OCI-LY1 (cell line): ENCODE measurements around the gene NUMA1.

ENCODE experiments used
- H2AFZ ChIP-seq: fragments of 200-600 bp; sonication (generic), shearing (Covaris generic); 2 replicates; pipeline ENCODE4 v1.6.0; 2014; ENCODE audit warnings: antibody characterized with exemption, mild to moderate bottlenecking, low read length
- H3F3A ChIP-seq: fragments of 200-600 bp; sonication (generic), shearing (Covaris generic); 2 replicates; pipeline ENCODE4 v1.6.0; 2014; ENCODE audit warnings: mild to moderate bottlenecking, antibody characterized with exemption, low read length, moderate library complexity; ENCODE audit not compliant: insufficient read depth
- H3K27ac ChIP-seq: fragments of 200-600 bp; sonication (generic); 2 replicates; pipeline ENCODE4 v1.5.1; 2014; ENCODE audit warnings: low read length, mixed run types, mild to moderate bottlenecking, low read depth; ENCODE audit not compliant: poor library complexity, severe bottlenecking
- H3K27me3 ChIP-seq: fragments of 200-600 bp; sonication (generic); 2 replicates; pipeline ENCODE4 v1.6.0; 2014; ENCODE audit warnings: antibody characterized with exemption, mild to moderate bottlenecking, low read length, moderate library complexity; ENCODE audit not compliant: insufficient read depth
- H3K36me3 ChIP-seq: fragments of 200-600 bp; sonication (generic); 2 replicates; pipeline ENCODE4 v1.6.1; 2014; ENCODE audit warnings: mild to moderate bottlenecking, antibody characterized with exemption, low read length, moderate library complexity, mixed read lengths; ENCODE audit not compliant: insufficient read depth
- H3K4me1 ChIP-seq: fragments of 200-600 bp; sonication (generic); 2 replicates; pipeline ENCODE4 v1.5.1; 2014; ENCODE audit warnings: mild to moderate bottlenecking, low read length, moderate library complexity; ENCODE audit not compliant: insufficient read depth, severe bottlenecking
- H3K4me2 ChIP-seq: fragments of 200-600 bp; sonication (generic), shearing (Covaris generic); 2 replicates; pipeline ENCODE4 v1.6.1; 2014; ENCODE audit warnings: low read length
- H3K4me3 ChIP-seq: fragments of 200-600 bp; sonication (generic); 2 replicates; pipeline ENCODE4 v1.5.1; 2014; ENCODE audit warnings: low read length, low read depth, mild to moderate bottlenecking, mixed read lengths; ENCODE audit not compliant: poor library complexity, severe bottlenecking
- H3K79me2 ChIP-seq: fragments of 200-600 bp; shearing (Covaris generic); 2 replicates; pipeline ENCODE4 v1.6.1; 2016; ENCODE audit warnings: mixed run types, low read length, mixed read lengths; ENCODE audit not compliant: insufficient read depth
- H3K9ac ChIP-seq: fragments of 200-600 bp; sonication (generic), shearing (Covaris generic); 2 replicates; pipeline ENCODE4 v1.6.1; 2014; ENCODE audit warnings: mild to moderate bottlenecking, low read length, mixed read lengths
- H3K9me2 ChIP-seq: fragments of 200-600 bp; sonication (generic), shearing (Covaris generic); 2 replicates; pipeline ENCODE4 v1.6.1; 2014; ENCODE audit warnings: low read depth, mild to moderate bottlenecking, low read length, mixed read lengths
- H3K9me3 ChIP-seq: fragments of 200-600 bp; shearing (Covaris generic); 2 replicates; pipeline ENCODE4 v1.6.1; 2014; ENCODE audit warnings: low read length, mixed read lengths
- H4K20me1 ChIP-seq: fragments of 200-600 bp; sonication (generic), shearing (Covaris generic); 2 replicates; pipeline ENCODE4 v1.6.0; 2016; ENCODE audit warnings: mild to moderate bottlenecking, low read length; ENCODE audit not compliant: insufficient read depth
- CTCF ChIP-seq: fragments of 200-600 bp; sonication (generic), shearing (Covaris generic); IDR thresholded peaks from 2 replicates; pipeline ENCODE4 v1.5.1; 2017; ENCODE audit warnings: mild to moderate bottlenecking, antibody characterized with exemption, low read length, moderate library complexity, mixed read lengths
- EZH2 ChIP-seq: fragments of 200-600 bp; sonication (generic), shearing (Covaris generic); IDR thresholded peaks from 2 replicates; pipeline ENCODE4 v1.8.0; 2017; ENCODE audit warnings: borderline replicate concordance, mixed run types, mild to moderate bottlenecking, antibody characterized with exemption, low read length, moderate library complexity, mixed read lengths

The NUMA1 gene

DNA sequence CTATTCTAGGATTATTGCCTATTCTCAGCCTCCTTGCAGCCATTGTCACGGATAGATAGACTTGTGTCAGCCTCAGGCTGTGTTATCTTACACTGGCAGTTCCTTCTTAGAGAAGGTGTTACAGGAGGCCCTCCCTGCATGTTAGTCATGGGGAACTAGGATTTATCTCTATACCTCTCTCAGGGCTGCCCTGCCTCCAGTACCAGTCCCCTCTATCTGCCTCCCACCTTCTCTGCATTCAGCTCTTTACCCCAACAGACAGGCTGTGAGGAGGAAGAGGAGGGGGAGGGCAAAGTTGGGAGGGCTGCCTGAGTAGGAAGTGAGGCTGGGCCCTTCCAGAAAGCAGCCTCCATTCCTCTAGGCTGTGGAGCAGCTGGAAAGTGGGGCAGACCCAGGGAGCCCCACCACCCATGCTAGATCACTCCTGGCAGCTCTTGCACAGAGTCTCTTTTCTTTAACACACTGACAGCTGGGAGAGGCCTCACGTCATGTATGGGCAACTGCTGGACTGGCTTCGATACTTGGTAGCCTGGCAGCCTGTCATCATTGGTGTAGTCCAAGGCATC is 84.5 kb downstream of the NUMA1 start:
- peaks cover 18% of the 10 kb centered on the region for H3K4me1 ChIP-seq

DNA sequence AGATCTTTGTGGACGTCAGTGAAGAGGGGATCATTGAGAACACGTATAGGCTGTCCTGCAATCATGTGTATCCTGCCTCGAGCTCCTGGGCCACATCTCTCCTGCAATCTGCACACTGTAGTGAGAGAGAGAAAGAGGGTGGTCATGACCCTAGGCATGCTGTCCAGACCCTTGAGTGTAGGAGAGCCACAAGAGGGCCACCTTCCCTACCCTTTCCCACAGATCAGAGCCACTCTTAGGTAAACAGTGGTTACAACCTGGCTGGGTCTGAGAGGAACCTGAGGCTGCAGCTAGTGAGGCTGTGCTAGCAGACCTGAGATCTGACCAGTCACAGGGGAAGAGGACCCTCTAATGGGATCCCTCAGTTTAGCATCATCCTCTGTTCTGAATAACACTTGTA is 85.6 kb downstream of the NUMA1 start:
- Histone ChIP-seq H3K36me3 (peaks cover 16% of the 10 kb centered on the region; the same call in 1 of the 2 replicates), H3K9ac (no peak overlapping the region), H3K4me3 (no peak overlapping the region), H3K27ac (no peak overlapping the region), H4K20me1 (no peaks in the 10 kb centered on the region), H3K4me1 (peaks cover 18% of the 10 kb centered on the region), H3K27me3 (no peaks in the 10 kb centered on the region), H3K9me2 (no peaks in the 10 kb centered on the region), H2AFZ (no peak overlapping the region), H3K4me2 (no peak overlapping the region), H3K79me2 (no peaks in the 10 kb centered on the region), H3K9me3 (no peaks in the 10 kb centered on the region), H3F3A (no peaks in the 10 kb centered on the region)
- TF ChIP-seq EZH2 (no peak), CTCF (no peak)

More for the DNA sequence above, 84.5 kb downstream of the NUMA1 start:
- no peak overlapping the region for H3K4me2 ChIP-seq
- no peak overlapping the region for H3K27ac ChIP-seq
- H3K27me3 ChIP-seq, result no peaks in the 10 kb centered on the region
- no peak overlapping the region for H3K4me3 ChIP-seq
- no peaks in the 10 kb centered on the region for H3K9me2 ChIP-seq
- TF ChIP-seq CTCF (no peak), EZH2 (no peak)
- no peaks in the 10 kb centered on the region for H3K9me3 ChIP-seq
- no peaks in the 10 kb centered on the region for H4K20me1 ChIP-seq
- no peaks in the 10 kb centered on the region for H3K79me2 ChIP-seq
- H3K36me3 ChIP-seq, result peaks cover 8% of the 10 kb centered on the region; the same call in 1 of the 2 replicates
- no peak overlapping the region for H3K9ac ChIP-seq
- no peaks in the 10 kb centered on the region for H3F3A ChIP-seq
- no peak overlapping the region for H2AFZ ChIP-seq

- Histone ChIP-seq H2AFZ (no peak overlapping the region), H3K9ac (no peak overlapping the region), H3K4me2 (no peak overlapping the region), H3K9me3 (no peaks in the 10 kb centered on the region), H3F3A (no peaks in the 10 kb centered on the region), H3K4me3 (no peak overlapping the region), H3K27ac (no peak overlapping the region), H3K4me1 (peaks cover 4% of the 10 kb centered on the region), H3K27me3 (no peaks in the 10 kb centered on the region), H3K36me3 (peaks cover 25% of the 10 kb centered on the region; the same call in 1 of the 2 replicates), H3K9me2 (no peaks in the 10 kb centered on the region), H3K79me2 (no peaks in the 10 kb centered on the region), H4K20me1 (no peaks in the 10 kb centered on the region)
- TF ChIP-seq CTCF, result no peak
- no peak for TF ChIP-seq EZH2
These were observed 88.1 kb downstream of the NUMA1 start for GRCh38 chr11:71992136-71992730.
